Fibroblast of pulmonary artery (primary cell): ENCODE measurements around the gene MAP3K14.

Source experiments
- DNase-seq: peaks from one replicate; pipeline ENCODE4 v3.0.0-alpha.2; 2010; ENCODE audit warnings: low read depth
- H3K4me3 ChIP-seq: replicated peaks from 2 replicates; pipeline ENCODE4 v1.5.1; 2011; ENCODE audit warnings: low read depth, mild to moderate bottlenecking, control low read depth, low read length, moderate library complexity
- CTCF ChIP-seq: IDR thresholded peaks from 2 replicates; pipeline ENCODE4 v1.5.1; 2011; ENCODE audit warnings: mild to moderate bottlenecking, control low read depth, low read length, inconsistent platforms; ENCODE audit errors: missing control alignments

MAP3K14 gene

GRCh38 chr17:45357364-45357997, 40.7 kb upstream of the MAP3K14 start:
- no peak for TF ChIP-seq CTCF
- H3K4me3 ChIP-seq, result no peak overlapping the region
- DNase-seq, result no peak

- H3K4me3 ChIP-seq, result no peak overlapping the region
- no peak for DNase-seq
- no peak for TF ChIP-seq CTCF
Observed at GRCh38 chr17:45355087-45355486, 38.3 kb upstream of the MAP3K14 start.

- no peak for DNase-seq
Observed at GRCh38 chr17:45353043-45353442, 36.2 kb upstream of the MAP3K14 start.

GRCh38 chr17:45351831-45352230, 35.0 kb upstream of the MAP3K14 start:
- no peak for TF ChIP-seq CTCF
- DNase-seq, result no peak
- H3K4me3 ChIP-seq, result no peak overlapping the region

More at GRCh38 chr17:45353043-45353442, 36.2 kb upstream of the MAP3K14 start:
- no peak overlapping the region for H3K4me3 ChIP-seq
- TF ChIP-seq CTCF, result no peak

GRCh38 chr17:45347444-45347843, 30.6 kb upstream of the MAP3K14 start:
- no peak for DNase-seq
- no peak overlapping the region for H3K4me3 ChIP-seq
- no peak for TF ChIP-seq CTCF

GRCh38 chr17:45346216-45347015, 29.6 kb upstream of the MAP3K14 start:
- DNase-seq, result peak; percentile 85
- no peak for TF ChIP-seq CTCF

More at GRCh38 chr17:45346216-45347015, 29.6 kb upstream of the MAP3K14 start:
- no peak overlapping the region for H3K4me3 ChIP-seq
